Measurements from ENCODE around the gene SPOCK3. TPM values are rescaled to one million over a fixed set of nuclear protein-coding genes. Genes with fewer than 3 reads are reported as not detected.

The SPOCK3 gene
- total RNA-seq, 1 experiment from 2014 or later: 0.24 TPM

DNA sequence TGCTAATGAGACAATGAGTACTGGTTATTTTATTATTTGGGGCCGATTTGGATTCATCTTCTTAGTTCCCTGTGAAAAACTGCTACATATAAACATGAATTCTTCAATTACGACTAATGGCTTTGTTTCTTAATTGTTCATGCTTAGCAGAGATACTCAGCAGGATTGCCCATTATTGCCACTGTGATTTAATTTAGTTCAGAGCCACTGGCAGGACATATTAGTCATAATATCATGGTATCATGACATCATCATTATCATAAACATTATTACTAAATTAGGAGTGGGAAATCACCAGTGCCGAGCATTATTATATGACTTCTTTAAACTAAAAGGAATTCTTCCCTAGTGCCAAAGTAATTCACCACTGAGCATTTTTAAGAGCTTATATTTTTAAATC is 201.4 kb downstream of the SPOCK3 start:
- ATAC-seq: no peak
- peaks cover 11% of the 10 kb centered on the region for H3K4me1 Mint-ChIP-seq
- ChIA-PET POLR2A (no interaction called here), CTCF (no interaction called here)
- no peak overlapping the region for H3K4me3 Mint-ChIP-seq
- TF ChIP-seq, protein P1, sequence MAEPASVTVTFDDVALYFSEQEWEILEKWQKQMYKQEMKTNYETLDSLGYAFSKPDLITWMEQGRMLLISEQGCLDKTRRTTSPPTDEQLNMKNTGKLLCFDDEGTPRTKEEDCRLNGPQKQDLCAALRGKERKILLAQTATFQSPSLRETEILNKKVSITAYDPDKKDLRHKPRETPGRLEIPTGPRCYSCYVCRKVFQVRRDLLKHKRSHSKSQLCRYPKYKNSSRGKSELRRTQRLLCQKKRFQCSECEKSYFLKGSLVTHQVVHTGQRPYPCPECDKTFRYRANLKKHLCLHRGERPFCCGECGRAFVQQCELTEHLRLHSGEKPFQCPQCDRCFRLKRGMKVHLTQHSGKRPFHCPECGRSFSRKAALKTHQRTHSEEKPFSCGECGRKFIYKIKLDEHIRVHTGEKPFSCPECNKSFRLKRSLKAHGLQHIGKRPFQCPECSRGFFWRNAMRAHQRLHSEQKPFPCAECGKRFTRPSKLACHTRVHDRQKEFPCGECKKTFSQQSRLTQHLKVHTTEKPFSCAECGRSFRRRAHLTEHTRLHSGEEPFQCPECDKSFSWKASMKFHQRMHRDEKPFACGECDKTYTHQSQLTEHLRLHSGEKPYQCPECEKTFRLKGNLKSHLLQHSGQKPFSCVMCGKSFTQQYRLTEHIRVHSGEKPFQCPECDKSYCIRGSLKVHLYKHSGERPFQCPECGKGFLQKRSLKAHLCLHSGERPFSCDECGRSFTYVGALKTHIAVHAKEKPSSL (CRISPR knock-in tag; conservative IDR thresholded peaks at IDR 0.05): no peak
- TF ChIP-seq OVOL2 (CRISPR knock-in tag; IDR thresholded peaks at IDR 0.05; ENCODE audit: borderline replicate concordance): no peak
- no peak for TF ChIP-seq NFATC4 (CRISPR knock-in tag; IDR thresholded peaks at IDR 0.05)
- no peak for TF ChIP-seq NFYB (CRISPR knock-in tag; conservative IDR thresholded peaks at IDR 0.05; ENCODE audit: low read depth)
- DNase-seq (ENCODE audit: low spot score): no peak
- no peaks in the 10 kb centered on the region for H3K9me3 Mint-ChIP-seq
- H3K27ac Mint-ChIP-seq: no peak overlapping the region
- no peaks in the 10 kb centered on the region for H3K36me3 Mint-ChIP-seq
- H3K27me3 Mint-ChIP-seq (ENCODE audit: low read depth): no peaks in the 10 kb centered on the region

GRCh38 chr4:167031534-167032156 is 202.6 kb downstream of the SPOCK3 start:
- DNase-seq (ENCODE audit: low spot score) (no peak), ATAC-seq (no peak)
- Mint-ChIP-seq H3K27me3 (ENCODE audit: low read depth) (no peaks in the 10 kb centered on the region), H3K4me1 (peaks cover 11% of the 10 kb centered on the region), H3K36me3 (no peaks in the 10 kb centered on the region), H3K4me3 (no peak overlapping the region), H3K9me3 (no peaks in the 10 kb centered on the region), H3K27ac (no peak overlapping the region)
- CTCF ChIA-PET: no interaction called here
- no peak for TF ChIP-seq ZNF232 (CRISPR knock-in tag; IDR thresholded peaks at IDR 0.05)
- no peak for TF ChIP-seq ZMAT4 (CRISPR knock-in tag; IDR thresholded peaks at IDR 0.05)
- TF ChIP-seq ZNF512 (CRISPR knock-in tag; IDR thresholded peaks at IDR 0.05; ENCODE audit: borderline replicate concordance): no peak
- no peak for TF ChIP-seq CDX4 (CRISPR knock-in tag; IDR thresholded peaks at IDR 0.05; ENCODE audit: borderline replicate concordance)
- TF ChIP-seq, protein P1 (CRISPR knock-in tag; conservative IDR thresholded peaks at IDR 0.05): no peak
- TF ChIP-seq AFF4 (CRISPR knock-in tag; IDR thresholded peaks at IDR 0.05; ENCODE audit: borderline replicate concordance): no peak
- no peak for TF ChIP-seq CREB1 (CRISPR knock-in tag; IDR thresholded peaks at IDR 0.05)
- no peak for TF ChIP-seq ZNF138 (CRISPR knock-in tag; conservative IDR thresholded peaks at IDR 0.05)
- TF ChIP-seq, protein P2, sequence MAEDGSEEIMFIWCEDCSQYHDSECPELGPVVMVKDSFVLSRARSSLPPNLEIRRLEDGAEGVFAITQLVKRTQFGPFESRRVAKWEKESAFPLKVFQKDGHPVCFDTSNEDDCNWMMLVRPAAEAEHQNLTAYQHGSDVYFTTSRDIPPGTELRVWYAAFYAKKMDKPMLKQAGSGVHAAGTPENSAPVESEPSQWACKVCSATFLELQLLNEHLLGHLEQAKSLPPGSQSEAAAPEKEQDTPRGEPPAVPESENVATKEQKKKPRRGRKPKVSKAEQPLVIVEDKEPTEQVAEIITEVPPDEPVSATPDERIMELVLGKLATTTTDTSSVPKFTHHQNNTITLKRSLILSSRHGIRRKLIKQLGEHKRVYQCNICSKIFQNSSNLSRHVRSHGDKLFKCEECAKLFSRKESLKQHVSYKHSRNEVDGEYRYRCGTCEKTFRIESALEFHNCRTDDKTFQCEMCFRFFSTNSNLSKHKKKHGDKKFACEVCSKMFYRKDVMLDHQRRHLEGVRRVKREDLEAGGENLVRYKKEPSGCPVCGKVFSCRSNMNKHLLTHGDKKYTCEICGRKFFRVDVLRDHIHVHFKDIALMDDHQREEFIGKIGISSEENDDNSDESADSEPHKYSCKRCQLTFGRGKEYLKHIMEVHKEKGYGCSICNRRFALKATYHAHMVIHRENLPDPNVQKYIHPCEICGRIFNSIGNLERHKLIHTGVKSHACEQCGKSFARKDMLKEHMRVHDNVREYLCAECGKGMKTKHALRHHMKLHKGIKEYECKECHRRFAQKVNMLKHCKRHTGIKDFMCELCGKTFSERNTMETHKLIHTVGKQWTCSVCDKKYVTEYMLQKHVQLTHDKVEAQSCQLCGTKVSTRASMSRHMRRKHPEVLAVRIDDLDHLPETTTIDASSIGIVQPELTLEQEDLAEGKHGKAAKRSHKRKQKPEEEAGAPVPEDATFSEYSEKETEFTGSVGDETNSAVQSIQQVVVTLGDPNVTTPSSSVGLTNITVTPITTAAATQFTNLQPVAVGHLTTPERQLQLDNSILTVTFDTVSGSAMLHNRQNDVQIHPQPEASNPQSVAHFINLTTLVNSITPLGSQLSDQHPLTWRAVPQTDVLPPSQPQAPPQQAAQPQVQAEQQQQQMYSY (CRISPR knock-in tag; IDR thresholded peaks at IDR 0.05): no peak
- no peak for TF ChIP-seq FOXK1 (CRISPR knock-in tag; IDR thresholded peaks at IDR 0.05)
- POLR2A ChIA-PET: no interaction called here

All from WTC11 (cell line).